T-helper 1 cell treated with Interleukin-12 subunit alpha and Interleukin-12 subunit beta and Interleukin-4 antibody, amounts not matched to agents 30 μg/mL and 1 μg/mL, for 36 hours (primary cell): Measurements from ENCODE around the gene SLC39A12.

Experiments
- H3K27ac Mint-ChIP-seq: one replicate; pipeline ENCODE4 v1.8.0; 2021; ENCODE audit warnings: mild to moderate bottlenecking, mixed read lengths
- H3K27me3 Mint-ChIP-seq: one replicate; pipeline ENCODE4 v1.8.0; 2021; ENCODE audit warnings: low read depth, mixed read lengths
- H3K36me3 Mint-ChIP-seq: one replicate; pipeline ENCODE4 v1.8.0; 2021; ENCODE audit warnings: low read depth, mixed read lengths
- H3K4me1 Mint-ChIP-seq: one replicate; pipeline ENCODE4 v1.8.0; 2021; ENCODE audit warnings: low read depth, mixed read lengths
- H3K4me3 Mint-ChIP-seq: one replicate; pipeline ENCODE4 v1.8.0; 2021; ENCODE audit warnings: mild to moderate bottlenecking, moderate library complexity, mixed read lengths
- H3K9me3 Mint-ChIP-seq: one replicate; pipeline ENCODE4 v1.8.0; 2021; ENCODE audit warnings: mixed read lengths

The SLC39A12 gene

DNA sequence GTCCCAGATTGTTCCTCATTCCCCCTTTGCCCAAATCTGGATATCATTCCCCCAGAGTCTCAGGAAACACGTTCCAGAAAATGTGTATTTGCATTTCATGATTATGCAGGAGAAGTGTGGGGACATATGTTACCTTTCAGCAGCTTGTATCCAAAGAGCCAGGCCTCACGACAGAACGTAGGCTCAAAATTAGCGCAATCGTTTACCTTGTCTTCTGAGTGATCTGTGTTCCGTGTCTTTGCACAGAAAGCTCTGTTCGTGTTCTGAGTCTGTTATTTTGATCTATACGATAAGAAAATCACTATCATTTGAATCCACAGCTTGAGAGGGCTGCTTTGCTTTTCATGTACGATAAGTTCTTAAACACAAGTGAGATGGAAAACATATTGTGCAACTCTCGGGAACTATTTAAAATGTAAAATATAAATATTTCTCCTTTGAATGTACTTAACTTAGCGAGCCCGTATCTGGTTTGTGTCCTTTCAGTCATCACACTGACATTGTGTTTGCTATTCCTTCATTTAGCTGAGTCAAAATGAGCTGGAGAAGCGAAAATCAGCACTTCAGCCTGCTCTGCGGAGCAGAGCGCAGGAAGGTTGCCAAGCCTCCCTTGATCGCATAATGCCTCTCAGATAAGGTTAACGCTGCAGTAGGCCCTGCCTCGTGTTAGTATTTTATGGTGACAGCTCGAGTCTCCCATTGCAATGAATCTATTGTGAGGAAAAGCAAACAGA lies 108.3 kb downstream of the SLC39A12 start:
- H3K4me3 Mint-ChIP-seq, result no peak overlapping the region
- H3K27ac Mint-ChIP-seq, result no peak overlapping the region
- no peaks in the 10 kb centered on the region for H3K4me1 Mint-ChIP-seq
- peaks cover 14% of the 10 kb centered on the region for H3K9me3 Mint-ChIP-seq
- no peaks in the 10 kb centered on the region for H3K27me3 Mint-ChIP-seq
- H3K36me3 Mint-ChIP-seq, result no peaks in the 10 kb centered on the region

DNA sequence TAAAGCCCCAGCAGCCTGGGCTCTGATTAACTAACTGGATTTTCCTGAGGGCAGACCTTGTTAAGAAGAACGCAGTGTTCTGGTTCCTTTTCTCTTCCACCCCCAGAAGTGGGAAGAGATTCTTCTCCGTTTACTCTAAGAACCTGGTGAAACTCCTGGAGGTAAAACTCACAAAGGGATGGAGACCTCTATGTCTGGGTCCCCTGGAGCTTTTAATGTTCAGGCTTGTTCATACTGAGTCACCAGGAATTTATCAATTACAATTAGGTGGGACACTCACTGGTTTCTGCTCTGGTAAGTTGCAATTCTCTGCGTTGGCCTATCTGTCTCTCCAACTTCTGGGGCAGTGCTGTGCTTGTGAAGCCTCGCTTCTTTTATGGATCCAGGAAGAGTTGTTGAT lies 115.2 kb downstream of the SLC39A12 start:
- no peaks in the 10 kb centered on the region for H3K4me1 Mint-ChIP-seq
- no peak overlapping the region for H3K4me3 Mint-ChIP-seq
- no peaks in the 10 kb centered on the region for H3K36me3 Mint-ChIP-seq
- no peaks in the 10 kb centered on the region for H3K27me3 Mint-ChIP-seq
- no peaks in the 10 kb centered on the region for H3K9me3 Mint-ChIP-seq
- H3K27ac Mint-ChIP-seq, result no peak overlapping the region

DNA sequence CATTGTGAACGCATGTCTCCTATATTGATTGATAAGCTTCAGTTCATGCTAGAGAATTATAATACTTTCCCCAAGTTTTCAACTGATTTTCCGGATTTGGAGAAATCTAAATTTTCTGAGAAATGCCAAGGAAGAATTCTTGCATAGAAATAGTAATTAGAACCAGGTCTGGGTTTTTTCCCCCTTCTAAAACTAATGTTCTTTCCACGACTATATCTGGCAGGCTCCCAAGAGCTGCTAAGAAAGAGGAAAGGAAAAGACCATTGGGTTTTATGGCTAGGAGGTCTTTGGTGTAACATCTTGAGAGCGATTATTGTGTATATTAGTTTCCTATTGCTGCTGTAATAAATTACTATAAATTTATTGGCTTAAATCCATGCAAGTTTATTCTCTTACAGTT lies 116.7 kb downstream of the SLC39A12 start:
- H3K4me1 Mint-ChIP-seq, result no peaks in the 10 kb centered on the region
- no peaks in the 10 kb centered on the region for H3K27me3 Mint-ChIP-seq
- no peak overlapping the region for H3K27ac Mint-ChIP-seq
- no peaks in the 10 kb centered on the region for H3K36me3 Mint-ChIP-seq
- H3K9me3 Mint-ChIP-seq, result no peaks in the 10 kb centered on the region
- no peak overlapping the region for H3K4me3 Mint-ChIP-seq

DNA sequence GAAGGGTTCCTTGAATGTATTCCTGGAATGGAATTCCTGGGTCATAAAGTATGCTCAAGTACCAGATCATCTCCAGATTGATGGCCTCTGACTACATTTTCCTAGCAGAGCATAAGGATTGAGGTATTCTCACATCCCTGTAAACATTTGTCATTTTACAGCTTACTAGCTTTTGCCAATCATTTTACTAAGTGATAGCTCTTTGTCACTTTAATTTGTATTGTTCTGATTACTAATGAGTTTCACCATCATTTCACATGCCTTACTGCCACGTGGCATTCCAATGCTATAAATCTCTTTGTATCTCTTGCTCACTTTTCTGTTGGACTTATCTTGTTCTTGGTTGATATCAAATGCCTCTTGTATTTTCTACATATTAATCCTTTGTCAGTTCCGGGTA lies 119.9 kb downstream of the SLC39A12 start:
- Mint-ChIP-seq H3K27me3 (no peaks in the 10 kb centered on the region), H3K27ac (no peak overlapping the region), H3K4me1 (no peaks in the 10 kb centered on the region), H3K9me3 (no peaks in the 10 kb centered on the region), H3K36me3 (no peaks in the 10 kb centered on the region), H3K4me3 (no peak overlapping the region)

GRCh38 chr10:18073314-18073713 lies 121.6 kb downstream of the SLC39A12 start:
- no peak overlapping the region for H3K27ac Mint-ChIP-seq
- no peaks in the 10 kb centered on the region for H3K9me3 Mint-ChIP-seq
- no peaks in the 10 kb centered on the region for H3K36me3 Mint-ChIP-seq
- H3K4me1 Mint-ChIP-seq, result no peaks in the 10 kb centered on the region
- H3K27me3 Mint-ChIP-seq, result no peaks in the 10 kb centered on the region
- H3K4me3 Mint-ChIP-seq, result no peak overlapping the region

GRCh38 chr10:18075881-18076280 lies 124.2 kb downstream of the SLC39A12 start:
- no peaks in the 10 kb centered on the region for H3K4me1 Mint-ChIP-seq
- no peak overlapping the region for H3K4me3 Mint-ChIP-seq
- no peaks in the 10 kb centered on the region for H3K9me3 Mint-ChIP-seq
- no peak overlapping the region for H3K27ac Mint-ChIP-seq
- H3K36me3 Mint-ChIP-seq, result no peaks in the 10 kb centered on the region
- H3K27me3 Mint-ChIP-seq, result no peaks in the 10 kb centered on the region

- Mint-ChIP-seq H3K9me3 (no peaks in the 10 kb centered on the region), H3K36me3 (no peaks in the 10 kb centered on the region), H3K27ac (no peak overlapping the region), H3K27me3 (no peaks in the 10 kb centered on the region), H3K4me1 (no peaks in the 10 kb centered on the region), H3K4me3 (no peak overlapping the region)
These were observed 128.1 kb downstream of the SLC39A12 start for GRCh38 chr10:18079665-18080295.

DNA sequence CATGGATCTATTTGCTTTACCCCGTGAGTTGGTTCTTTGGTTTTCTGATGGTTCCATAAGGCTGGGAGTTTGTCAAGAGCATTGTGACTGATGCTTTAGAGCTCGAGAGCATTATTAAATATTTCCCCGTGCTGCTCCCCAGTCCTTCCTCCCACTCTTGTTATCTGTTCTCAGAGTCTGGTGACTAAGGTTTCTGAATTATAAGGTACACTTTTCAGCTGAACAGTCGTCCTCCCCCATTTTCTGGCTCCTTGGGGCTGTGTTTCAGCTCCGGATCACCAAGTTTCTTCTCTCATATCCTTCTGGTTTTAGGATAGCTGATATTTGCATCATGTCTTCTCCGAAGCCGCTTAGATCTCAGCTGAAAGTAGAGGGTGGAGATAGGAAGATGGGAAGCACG lies 130.7 kb downstream of the SLC39A12 start:
- no peak overlapping the region for H3K27ac Mint-ChIP-seq
- no peaks in the 10 kb centered on the region for H3K9me3 Mint-ChIP-seq
- no peaks in the 10 kb centered on the region for H3K27me3 Mint-ChIP-seq
- no peaks in the 10 kb centered on the region for H3K36me3 Mint-ChIP-seq
- H3K4me1 Mint-ChIP-seq, result no peaks in the 10 kb centered on the region
- H3K4me3 Mint-ChIP-seq, result no peak overlapping the region

DNA sequence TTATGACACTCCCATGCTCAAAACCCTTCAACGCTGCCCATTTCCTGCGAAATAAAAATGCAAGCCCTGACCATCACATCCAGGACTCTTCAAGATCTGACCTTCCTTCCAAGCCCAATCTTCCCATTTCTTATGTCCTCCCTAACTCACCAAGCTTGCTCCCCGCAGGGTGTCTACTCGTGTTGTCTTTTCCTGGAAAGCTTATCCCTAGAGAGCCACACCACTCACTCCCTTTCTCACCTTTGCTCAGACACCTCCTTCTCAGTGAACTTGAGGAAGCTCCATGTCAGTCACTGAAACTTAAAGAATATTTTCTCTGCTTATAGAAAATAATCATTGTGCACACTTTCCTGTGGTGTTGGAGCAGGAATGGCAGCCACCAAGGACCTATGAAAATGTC lies 134.1 kb downstream of the SLC39A12 start:
- Mint-ChIP-seq H3K9me3 (no peaks in the 10 kb centered on the region), H3K27ac (no peak overlapping the region), H3K4me3 (no peak overlapping the region), H3K27me3 (no peaks in the 10 kb centered on the region), H3K4me1 (no peaks in the 10 kb centered on the region), H3K36me3 (no peaks in the 10 kb centered on the region)

GRCh38 chr10:18086746-18087145 lies 135.0 kb downstream of the SLC39A12 start:
- Mint-ChIP-seq H3K9me3 (no peaks in the 10 kb centered on the region), H3K27ac (no peak overlapping the region), H3K4me3 (no peak overlapping the region), H3K4me1 (no peaks in the 10 kb centered on the region), H3K27me3 (no peaks in the 10 kb centered on the region), H3K36me3 (no peaks in the 10 kb centered on the region)

GRCh38 chr10:18087355-18087754 lies 135.6 kb downstream of the SLC39A12 start:
- Mint-ChIP-seq H3K4me3 (no peak overlapping the region), H3K27ac (no peak overlapping the region), H3K36me3 (no peaks in the 10 kb centered on the region), H3K27me3 (no peaks in the 10 kb centered on the region), H3K9me3 (no peaks in the 10 kb centered on the region), H3K4me1 (no peaks in the 10 kb centered on the region)
